ENCODE measurements around the gene ZMYND19. TPM values are rescaled to one million over a fixed set of nuclear protein-coding genes. Genes with fewer than 3 reads are reported as not detected.
"Not testable (repeated sequence)": the region's sequence is repeated elsewhere in the genome, so short reads cannot be mapped to it uniquely, and the experiment has no call there.

ZMYND19 gene
- polyA plus RNA-seq, 1 donor = 19.5 TPM

DNA sequence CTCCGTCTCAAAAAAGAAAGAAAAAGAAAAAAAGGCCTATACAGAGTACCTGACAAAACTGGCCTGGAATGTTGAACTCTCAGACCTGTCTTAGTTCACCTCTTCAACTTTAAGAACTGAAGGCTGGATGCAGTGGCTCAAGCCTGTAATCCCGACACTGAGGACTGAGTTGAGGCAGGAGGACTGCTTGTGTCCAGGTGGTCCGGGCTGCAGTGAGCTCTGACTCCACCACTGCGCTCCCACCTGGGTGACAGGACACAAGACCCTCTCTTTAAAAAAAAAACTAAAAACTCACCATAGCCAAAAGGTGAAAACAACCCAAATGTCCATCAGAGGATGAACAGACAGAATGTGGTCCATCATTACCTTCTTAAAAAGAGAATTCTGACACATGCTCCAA lies 32.2 kb downstream of the ZMYND19 start:
- no peak for DNase-seq

DNA sequence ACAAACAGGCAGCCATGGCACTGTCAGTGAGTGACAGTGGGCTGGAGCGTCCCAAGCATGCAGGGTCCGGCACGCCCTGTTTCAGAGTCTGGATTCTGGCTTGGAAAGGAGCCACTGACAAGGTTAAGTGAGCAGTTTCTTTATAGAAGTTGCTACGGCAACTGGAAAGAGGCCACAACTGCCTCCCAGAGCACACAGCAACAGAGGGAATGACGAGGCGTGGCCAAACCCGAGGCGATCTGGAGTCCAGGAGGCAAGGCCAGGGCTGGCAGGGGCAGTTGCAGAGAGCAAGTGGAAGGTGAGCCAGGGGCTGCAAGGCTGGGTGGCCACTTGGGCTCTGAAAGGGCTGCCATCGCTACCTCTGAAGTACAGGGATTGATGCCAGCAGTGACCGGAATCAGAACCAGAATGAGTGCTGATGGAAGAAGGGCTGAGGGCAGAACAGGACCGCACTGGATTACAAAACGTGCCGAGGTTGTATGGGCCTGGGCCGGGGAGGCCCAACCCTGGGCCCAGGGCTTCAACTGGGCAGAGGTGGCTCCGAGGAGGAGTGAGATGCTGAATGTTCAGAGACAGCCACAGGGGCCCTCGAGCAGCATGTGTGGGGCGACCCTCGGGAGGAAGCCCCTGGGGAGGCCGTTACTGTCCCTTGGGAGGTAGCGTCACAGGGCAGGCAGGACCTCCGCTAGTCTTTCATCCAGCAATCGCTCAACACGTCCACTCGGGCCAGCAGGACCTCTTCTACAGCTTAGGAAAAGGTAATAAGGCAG lies 34.1 kb downstream of the ZMYND19 start:
- DNase-seq = no peak

DNA sequence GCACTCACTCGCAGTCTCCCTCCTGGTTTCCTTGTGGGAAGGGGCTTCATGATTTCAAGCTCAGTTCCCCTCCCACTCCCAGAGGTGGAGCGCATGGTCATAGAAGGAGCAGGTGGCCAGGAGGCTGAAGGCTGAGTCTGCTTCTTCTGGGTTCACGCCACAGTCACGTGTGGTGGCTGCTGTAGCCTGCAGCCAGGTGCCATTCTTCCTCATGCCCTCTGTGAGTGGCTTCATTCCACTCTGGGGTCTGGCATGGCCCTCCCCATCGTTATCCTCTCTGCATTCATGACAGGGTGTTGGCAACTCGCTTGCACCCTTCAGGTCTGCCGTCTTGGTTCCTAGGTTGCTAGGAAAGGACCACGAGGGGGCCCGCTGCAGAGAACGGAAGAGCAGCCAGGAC lies 35.1 kb downstream of the ZMYND19 start:
- no peak for DNase-seq

DNA sequence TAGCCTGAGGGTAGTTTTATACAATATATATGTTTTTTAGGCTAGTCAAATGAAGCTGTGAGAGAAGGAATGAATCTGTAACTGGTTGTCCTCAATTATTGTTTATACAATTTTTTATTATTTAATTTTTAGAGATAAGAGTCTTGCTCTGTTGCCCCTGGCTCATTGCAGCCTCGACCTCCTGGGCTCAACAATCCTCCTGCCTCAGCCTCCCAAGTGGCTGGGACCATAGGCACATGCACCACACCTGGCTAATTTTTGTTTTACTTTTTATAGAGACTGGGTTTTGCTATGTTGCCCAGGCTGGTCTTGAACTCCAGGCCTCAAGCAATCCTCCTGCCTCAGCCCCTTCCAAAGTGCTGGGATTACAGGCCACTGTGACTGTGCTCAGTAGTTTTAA lies 36.0 kb downstream of the ZMYND19 start:
- DNase-seq = no peak

DNA sequence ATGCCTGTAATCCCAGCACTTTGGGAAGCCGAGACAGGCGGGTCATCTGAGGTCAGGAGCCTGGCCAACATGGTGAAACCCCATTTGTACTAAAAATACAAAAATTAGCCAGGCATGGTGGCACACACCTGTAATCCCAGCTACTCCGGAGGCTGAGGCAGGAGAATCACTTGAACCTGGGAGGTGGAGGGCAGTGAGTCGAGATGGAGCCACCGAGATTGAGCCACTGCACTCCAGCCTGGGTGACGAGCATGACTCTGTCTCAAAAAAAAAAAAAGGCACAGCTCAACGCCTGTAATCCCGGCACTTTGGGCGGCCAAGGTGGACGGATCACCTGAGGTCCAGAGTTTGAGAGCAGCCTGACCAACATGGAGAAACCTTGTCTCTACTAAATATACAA lies 36.7 kb downstream of the ZMYND19 start:
- not testable (repeated sequence) for DNase-seq

DNA sequence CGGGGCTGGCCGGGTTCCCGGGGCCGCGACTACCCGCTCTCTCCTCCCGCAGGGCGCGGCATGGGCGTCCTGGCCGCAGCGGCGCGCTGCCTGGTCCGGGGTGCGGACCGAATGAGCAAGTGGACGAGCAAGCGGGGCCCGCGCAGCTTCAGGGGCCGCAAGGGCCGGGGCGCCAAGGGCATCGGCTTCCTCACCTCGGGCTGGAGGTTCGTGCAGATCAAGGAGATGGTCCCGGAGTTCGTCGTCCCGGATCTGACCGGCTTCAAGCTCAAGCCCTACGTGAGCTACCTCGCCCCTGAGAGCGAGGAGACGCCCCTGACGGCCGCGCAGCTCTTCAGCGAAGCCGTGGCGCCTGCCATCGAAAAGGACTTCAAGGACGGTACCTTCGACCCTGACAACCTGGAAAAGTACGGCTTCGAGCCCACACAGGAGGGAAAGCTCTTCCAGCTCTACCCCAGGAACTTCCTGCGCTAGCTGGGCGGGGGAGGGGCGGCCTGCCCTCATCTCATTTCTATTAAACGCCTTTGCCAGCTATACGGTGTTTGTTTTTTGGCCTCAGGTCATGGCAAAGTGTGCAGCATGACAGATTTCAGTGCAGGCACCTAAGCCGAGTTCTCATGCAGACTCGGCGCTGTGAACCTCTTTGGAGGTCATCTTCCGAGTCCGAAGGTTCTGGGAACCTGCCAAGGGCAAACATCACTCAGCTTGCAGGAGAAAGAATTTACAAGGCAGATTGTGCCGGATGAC lies 38.1 kb downstream of the ZMYND19 start:
- no peak for DNase-seq

DNA sequence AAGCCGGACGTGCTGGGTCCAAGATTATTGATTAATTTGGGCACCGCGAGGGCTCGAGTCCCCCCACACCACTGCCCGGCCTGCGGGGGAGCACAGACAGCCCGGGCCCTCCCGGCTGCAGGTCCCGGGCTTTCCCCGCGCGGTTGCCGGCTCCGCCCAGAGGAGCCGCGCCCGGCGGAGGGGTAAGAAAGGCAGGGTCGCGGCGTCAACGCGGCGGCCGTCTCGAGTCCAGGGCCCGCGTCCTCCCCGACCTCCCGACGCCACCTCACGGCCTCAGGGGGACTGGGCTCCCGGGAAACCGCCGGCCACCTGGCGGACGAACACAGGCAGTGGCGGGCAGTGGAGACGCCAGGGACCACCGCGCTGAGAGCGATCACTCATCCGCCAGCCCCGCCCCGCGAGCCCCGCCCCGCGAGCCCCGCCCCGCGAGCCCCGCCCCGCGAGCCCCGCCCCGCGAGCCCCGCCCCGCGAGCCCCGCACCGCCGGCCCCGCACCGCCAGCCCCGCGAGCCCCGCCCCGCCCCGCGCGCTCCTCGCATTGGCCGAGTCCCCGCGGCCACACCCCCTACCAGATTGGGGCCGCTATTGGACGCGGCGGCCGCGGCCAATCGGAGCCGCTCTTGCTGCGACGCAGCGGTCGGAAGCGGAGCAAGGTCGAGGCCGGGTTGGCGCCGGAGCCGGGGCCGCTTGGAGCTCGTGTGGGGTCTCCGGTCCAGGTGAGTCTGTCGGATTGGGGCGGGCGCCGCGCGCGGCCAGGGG lies 38.9 kb downstream of the ZMYND19 start, which contains the start of gene MRPL41:
MRPL41 (plus strand) TSS at position 616 of the 758 bp plus-strand sequence. CDS start 203 bp downstream, outside the sequence.
- peak; percentile 79 for DNase-seq

DNA sequence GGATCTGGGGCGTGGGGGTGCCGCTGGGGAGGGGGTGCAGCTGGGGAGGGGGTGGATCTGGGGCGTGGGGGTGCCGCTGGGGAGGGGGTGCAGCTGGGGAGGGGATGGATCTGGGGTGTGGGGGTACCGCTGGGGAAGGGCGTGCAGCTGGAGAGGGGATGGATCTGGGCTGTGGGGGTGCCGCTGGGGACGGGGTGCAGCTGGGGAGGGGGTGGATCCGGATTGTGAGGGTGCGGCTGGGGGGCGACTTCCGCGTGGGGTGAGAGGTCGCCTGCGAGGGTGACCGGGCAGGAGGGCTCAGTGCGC lies 39.4 kb downstream of the ZMYND19 start:
- DNase-seq = not testable (repeated sequence)

DNA sequence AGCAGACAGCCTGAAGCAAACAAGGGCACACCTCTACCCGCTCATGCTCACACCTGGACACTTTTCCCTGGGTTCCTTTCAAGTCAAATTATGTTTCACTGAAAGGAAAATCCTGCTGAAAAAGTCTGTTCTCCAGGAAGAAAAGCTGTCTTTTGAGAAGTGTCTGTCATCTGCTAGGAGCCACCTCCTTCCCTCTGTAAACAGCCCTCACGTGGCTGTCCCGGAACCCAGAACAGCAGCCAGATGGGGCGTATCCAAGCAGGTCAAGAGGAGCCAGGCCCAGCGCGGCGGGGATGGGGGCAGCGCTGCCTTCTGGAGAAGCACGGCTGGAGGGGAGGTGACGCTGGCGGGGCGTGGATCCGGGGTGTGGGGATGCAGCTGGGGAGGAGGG lies 40.1 kb downstream of the ZMYND19 start, which contains the start of gene PNPLA7:
PNPLA7 (minus strand) TSS at position 172 of the 391 bp plus-strand sequence. CDS start 205 bp downstream, outside the sequence.
- peak; percentile 87 for DNase-seq

DNA sequence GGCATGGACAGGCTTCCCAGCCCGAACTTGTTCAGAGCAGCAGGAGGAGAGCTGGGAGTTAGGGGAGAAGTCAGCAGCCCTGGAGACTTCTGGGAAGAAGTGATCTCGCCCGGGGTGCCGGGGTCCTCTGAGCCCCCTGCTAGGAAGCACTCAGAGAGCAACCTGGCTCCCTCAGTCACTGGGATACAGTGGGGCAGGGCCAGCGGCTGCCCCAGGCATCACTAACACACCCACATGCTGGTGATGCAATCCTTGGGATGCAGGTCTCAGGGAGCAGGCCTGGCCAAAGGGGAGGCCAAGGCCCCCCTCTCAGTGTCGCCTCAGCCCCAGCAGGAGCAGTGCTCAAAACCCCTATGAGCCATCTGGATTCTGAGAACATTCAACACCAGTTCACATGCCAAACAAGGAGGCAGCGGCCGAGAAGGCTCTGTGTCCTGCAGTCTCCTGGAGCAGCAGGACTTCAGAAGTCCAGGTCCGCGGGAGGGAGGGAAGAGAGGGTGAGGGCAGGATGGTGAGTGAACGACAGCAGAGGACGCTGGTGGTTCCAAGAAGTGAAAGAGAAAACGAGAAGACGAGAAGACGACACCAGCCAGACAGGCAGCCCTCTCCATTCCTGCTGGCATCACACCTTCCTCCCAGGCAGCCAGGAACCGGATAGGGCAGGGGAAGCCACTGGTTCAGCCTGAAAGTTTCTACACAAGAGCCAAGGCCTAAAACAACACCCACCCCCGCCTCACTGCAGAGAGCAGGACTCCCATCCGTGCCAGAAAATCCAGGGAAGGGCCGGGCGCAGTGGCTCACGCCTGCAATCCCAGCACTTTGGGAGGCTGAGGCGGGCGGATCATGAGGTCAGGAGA lies 42.4 kb downstream of the ZMYND19 start:
- no peak for DNase-seq

DNA sequence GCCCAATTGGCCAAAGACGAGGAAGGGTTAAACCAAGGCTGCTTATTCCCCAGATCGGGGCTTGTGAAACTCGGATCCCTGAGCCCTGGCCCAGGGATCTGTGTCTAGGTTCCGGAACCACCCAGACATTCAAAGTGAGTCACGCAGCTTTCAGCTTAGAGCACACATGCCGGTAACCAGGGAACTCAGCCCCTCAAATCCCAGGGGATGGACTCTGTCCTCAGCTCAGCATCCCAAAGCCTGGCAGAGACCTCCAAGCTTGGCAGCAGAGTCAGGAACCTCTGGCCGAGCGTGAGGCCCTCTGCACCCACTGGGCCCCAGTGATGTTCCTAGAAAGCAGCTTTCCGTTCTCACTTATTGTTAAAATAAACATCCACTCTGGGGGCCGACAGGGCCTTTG lies 45.2 kb downstream of the ZMYND19 start:
- no peak for DNase-seq

DNA sequence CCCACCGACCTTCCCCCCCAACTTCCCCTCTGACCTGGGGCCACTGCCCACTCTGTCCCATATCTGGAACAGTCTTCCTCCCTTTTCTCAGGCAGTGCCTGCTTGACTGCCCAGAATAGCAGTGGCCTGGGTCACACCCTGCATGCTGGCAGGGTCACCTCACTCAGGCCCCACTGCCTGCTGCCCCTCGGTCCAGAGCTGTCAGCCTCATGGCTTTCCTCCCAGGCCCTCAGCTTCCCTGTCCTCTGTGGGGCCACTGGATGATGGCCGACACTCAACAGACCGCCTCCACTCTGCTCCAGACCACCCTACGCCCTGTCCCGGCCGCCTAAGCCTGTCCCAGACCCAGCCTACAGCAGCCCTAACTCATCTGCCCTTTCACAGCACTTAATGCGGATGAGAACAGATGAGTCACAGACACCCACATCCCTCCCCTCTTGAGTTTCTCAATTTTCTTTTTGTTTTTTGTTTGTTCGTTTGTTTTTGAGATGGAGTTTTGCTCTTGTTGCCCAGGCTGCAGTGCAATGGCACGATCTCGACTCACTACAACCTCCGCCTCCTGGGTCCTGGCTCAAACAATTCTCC lies 46.0 kb downstream of the ZMYND19 start:
- DNase-seq = no peak

DNA sequence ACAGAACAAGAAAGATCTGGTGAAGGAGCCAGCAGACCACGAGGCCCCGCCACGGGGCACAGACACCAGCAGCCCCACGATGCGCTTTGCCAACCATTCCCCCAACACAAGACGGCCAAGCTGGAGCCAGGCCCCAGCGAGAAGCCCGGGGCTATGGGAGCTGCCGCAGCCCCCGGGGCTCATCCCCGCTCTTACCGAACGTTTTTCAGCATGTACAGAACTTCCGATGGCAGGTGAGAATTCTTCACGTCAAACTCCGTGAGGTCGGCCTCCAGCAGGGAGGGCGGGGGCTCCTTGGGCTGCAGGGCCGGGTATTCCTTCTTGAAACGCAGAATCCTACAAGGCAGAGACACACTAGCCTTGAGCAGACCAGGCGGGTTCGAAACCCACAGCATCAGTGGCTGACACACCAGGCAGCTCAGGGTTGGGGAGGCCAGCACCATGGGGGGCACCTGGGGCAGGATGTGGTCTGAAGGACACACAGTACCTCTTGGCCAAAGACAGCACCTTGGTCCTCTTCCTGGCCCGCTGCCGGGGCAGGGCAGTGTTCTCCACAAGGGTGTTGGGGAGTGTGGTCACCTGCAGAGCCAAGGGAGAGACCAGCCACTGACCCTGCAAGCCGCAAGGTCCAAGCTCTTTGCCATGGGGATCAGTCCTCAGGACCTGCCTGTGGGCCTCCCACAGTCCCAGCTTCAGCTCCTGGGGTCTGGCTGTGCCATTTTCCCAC lies 46.9 kb downstream of the ZMYND19 start:
- DNase-seq = no peak

DNA sequence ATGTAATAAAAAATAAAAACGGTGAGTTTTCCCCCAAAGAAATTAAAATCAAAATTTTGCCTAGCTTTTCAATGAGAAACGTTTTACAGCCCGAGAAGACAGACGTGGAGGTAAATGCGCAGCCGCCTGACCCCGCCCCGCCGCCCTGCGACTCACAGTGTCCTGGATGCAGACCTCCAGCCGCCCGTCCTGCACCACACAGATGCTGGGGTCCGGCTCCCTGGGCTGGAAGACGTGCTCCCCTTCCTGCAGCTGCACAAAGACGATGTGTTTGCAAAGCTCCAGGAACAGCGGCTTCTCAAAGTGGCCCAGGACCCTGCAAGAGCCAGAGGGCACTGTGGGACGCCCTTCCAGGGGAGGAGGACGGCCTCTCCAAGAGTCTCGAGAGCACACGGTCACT lies 47.8 kb downstream of the ZMYND19 start:
- no peak for DNase-seq

DNA sequence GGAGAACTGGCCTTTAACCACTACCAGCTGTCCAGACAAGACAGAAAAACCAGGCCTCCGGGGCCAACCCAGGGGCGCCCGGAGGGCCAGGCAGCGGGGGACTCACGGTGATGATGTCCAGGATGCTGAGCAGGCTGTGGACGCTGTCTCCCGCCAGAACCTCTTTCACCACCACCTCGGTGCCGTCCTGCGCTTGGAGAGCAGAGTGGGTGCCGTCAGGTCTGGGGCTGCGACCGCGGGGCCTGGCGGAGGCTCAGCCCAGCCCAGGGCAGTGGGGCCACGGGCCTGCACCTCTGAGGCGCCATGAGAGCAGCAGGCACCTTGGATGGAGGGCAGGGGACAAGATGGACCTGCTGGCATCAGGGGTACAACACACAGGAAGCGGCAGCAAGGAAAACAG lies 49.8 kb downstream of the ZMYND19 start:
- no peak for DNase-seq

DNA sequence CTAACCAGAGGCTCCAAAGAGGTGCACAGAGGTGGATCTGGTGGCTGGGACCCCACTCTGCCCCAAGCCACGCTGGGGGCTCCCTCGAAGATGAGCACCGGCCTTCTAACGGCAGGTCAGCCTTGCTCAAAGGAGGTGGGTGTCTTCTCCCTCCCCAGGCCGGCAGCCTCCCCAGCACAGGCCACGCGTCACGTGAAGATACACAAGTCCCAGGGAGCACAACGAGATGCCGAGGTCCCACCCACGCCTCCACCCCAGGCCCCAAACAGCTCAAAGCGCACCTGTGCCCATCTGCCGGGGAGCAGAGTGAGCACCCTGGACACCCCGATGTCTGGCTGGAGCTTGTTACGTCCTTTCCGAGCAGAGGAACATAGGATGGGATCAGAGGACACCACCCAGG lies 52.3 kb downstream of the ZMYND19 start:
- no peak for DNase-seq

DNA sequence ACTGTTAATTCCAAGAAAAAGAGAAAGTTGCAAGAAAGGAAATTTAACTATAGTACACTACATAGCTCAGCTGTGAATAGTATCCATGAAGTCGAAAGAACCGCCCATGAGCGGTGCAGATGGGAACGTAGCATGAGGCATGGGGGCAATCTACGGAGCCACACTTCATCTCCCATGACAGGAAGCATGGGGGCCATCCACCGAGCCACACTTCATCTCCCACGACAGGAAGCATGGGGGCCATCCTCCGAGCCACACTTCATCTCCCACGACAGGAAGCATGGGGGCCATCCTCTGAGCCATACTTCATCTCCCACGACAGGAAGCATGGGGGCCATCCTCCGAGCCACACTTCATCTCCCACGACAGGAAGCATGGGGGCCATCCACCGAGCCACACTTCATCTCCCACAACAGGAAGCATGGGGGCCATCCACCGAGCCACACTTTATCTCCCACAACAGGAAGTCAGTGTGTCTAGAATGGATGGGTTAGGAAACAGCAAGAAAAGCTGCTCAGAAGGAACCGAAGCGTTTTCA lies 53.6 kb downstream of the ZMYND19 start:
- DNase-seq = not testable (repeated sequence)

DNA sequence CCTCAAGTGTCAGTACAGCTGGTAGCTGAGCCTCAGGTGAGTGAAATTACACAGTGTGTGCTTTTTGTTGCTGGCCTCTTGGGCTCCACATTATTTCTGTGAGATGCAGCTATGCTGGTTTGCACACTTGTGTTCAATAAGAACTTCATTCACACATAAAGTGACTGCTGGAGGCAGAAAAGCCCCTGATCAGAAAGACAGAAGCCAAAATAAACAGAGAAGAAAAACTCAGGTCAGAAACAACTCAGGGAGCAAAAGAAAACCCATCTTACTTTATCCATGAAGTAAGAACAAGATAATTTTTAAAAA lies 55.2 kb downstream of the ZMYND19 start:
- DNase-seq = no peak

DNA sequence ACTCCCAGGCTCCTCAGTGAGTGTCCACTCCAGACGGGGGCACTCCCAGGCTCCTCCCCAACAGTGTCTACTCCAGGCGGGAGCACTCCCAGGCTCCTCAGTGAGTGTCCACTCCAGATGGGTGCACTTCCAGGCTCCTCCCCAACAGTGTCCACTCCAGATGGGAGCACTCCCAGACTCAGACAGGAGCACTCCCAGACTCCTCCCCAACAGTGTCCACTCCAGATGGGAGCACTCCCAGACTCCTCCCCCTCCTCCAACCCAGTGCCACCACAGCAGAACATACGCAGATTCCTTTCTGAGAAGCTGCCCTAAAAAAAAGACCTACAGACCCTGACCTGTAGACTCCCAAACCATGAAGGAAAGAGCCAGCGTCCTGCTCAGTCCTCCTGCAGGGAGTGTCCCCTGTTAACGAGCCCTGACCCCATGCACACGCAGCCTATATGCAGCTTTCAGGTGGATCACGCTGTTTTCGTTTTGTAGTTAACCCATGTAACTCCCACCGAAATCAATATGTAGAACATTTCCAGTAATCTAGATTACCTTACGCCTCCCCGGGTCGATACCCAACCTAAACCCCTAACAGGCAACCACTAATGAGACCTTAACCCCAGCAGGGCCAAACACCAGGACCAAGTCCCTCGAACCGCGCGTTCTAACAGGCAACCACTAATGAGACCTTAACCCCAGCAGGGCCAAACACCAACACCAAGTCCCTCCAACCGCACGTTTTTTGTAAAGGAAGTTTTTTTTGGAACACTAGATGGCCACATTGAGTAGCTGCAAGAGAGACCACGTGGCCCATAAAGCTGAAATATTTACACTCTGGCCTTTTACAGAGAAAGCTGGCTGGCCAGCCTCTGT lies 55.8 kb downstream of the ZMYND19 start:
- peak; percentile 76 for DNase-seq
